ENCODE measurements around the gene ASCL2.
"Not testable (repeated sequence)": the region's sequence is repeated elsewhere in the genome, so short reads cannot be mapped to it uniquely, and the experiment has no call there.

The ASCL2 gene

DNA sequence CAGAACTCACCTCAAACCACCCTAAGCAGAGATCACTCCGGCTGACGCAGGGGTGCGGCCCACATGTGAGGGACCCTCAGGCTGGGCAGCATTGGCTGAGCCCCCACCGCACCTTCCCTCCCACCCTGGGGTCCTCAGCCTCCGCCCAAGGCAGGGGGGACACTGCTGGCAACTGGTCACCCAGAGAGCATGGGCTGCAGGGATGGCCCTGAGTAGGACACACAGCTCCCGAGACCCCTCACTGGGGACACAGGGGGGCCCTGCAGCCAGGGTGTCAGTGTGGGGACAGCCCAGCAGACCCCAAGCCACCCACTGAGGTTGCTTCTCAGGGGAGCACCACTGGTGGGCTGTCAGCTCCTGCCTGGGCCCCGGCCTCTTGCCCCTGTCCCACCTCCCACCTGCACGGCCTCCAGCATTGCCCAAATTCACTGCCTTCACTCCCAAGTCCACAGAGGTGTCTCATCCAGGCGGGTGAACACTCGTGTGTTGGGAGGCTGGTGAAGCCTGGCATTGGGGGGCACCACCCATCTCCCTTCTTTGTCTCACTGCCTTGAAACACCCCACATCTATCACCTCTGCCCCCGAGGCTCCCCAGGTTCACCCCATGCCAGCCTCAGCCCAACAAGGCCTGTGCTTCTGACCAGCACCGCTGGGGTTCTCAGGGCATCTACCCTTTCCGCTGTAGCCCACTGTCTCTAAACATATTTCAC, 26.7 kb upstream of the ASCL2 start:
- DNase-seq: no peak

DNA sequence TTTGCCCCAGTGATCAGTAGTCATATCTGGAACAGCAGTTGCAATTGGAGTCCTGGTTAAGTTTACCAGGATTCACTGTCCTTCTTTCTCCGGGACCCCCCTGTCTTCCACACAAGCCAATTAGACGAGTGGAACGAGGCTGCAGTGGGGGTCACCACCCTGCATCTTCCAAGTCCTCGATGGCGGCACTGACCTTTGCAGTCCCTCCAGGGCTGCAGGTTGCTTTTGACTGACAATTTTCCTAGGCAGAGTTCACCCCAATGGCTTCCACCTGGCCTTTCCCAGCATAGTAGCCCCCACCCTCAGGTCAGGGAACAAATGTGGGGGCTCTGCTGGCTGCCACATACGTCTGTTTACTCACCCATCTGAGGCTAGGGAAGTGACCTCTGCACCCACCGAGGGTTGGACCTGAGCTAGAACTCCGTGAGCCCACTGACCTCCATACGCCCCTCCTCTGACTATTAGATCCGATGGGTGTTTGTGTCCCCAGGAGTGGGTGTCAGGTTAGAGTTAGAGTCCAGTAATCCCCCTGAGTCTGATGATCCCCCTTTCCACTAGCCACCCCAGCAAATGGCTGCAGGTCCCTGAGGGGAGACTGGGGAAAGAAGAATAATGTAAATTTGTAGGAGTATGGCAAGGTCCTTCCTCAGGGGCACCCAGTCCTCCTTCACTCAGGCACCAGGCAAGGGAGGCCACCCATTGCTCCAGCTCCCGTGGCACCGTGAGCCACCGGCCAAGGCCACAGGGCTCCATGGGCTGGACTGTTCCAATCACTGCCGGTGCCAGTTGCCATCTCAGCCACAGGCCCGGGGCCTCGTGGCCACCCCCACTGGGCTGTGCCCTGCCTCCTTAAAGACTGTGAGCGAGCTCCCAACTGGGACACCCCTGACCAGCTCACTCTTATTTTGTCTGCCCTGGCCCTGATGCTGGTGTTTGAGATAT, 25.9 kb upstream of the ASCL2 start:
- no peak for DNase-seq

- no peak for DNase-seq
These were observed 24.5 kb upstream of the ASCL2 start for GRCh38 chr11:2294926-2295290.

- no peak for DNase-seq
These were observed 23.9 kb upstream of the ASCL2 start for GRCh38 chr11:2293984-2294925.

- no peak for DNase-seq
These were observed 23.2 kb upstream of the ASCL2 start for GRCh38 chr11:2293531-2293971.

DNA sequence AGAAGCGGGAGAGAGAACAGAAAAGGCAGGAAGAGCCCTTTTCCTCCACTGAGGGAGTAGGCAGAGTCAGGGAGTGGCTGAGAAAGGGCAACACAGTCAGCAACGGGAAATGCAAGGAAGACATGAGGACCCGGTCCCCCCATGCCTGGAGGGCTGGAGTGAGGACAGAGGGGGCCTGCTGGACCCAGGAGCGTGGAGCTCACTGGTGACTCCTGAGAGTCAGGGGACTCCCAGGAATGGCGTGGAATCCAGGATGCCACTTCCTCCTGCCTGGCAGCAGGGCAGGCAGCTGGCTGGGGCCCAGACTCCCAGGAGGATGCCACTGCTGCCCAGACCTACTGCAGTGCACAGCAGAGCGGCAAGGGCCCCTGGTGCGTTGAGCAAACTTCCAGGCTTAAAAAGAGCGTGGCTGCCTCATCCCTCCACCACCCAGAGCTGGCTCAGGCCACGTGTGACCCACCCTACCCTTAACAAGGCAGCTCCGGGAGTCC, 20.0 kb upstream of the ASCL2 start:
- DNase-seq: no peak

- DNase-seq: no peak
These were observed 19.5 kb upstream of the ASCL2 start for GRCh38 chr11:2289859-2290258.

DNA sequence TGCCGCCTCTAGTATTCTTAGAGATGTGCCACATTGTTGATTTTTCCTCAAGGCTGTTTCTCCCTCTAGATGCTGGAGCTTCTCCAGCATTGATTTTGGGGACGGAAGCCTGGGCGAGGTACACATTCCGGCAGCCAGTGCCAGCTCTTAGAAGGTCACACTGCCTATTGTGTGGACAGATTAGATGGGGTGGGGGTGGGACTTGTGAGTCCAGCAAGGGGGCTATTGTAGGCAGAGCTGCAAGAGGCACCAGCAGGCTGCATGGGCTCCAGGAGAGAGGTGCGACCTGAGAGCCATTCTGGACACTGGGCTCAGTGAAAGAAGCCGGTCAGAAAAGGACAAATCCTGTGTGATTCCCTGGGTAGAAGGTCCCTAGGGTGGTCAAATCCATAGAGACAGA, 19.0 kb upstream of the ASCL2 start:
- DNase-seq: no peak

- no peak for DNase-seq
These were observed 16.7 kb upstream of the ASCL2 start for GRCh38 chr11:2287091-2287490.

- not testable (repeated sequence) for DNase-seq
These were observed 16.0 kb upstream of the ASCL2 start for GRCh38 chr11:2286350-2286749.

DNA sequence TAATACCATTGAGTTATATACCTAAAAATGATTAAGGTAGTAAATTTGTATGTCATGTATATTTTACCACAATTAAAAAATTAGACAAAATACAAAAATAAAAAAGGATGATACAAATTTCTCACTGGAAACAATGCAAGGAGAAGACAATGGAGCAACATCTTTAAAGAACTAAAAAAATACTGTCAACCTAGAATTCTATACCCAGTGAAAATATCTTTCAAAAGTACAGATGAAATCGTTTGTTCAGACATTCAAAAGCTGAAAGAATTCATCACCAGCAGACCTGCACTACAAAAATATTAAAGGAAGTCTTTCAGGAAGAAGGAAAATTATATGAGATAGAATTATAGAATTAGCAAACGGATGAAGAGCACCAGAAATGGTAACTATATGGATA, 9.8 kb upstream of the ASCL2 start:
- no peak for DNase-seq

GRCh38 chr11:2277933-2278523, 7.6 kb upstream of the ASCL2 start:
- no peak for DNase-seq

DNA sequence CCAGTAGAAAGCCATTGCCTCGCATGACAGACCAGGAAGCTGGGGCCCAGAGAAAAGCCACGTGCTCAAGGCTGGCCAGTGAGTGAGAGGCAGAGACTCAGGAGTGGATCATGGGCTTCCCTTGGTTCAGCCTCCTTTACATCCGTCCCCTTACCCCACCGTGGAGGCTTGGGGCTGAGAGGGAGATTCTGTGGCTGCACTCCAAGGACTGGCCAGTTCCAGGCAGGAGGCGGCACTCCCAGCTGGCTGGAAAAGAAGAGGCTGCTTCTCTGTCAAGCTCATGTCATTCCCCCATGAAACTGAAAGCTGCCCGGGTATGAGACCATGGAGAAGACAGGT, 6.6 kb upstream of the ASCL2 start:
- no peak for DNase-seq

GRCh38 chr11:2276280-2277007, 6.1 kb upstream of the ASCL2 start:
- DNase-seq: no peak

- DNase-seq: no peak
These were observed 5.2 kb upstream of the ASCL2 start for GRCh38 chr11:2275334-2276279.

GRCh38 chr11:2273771-2274170, 3.4 kb upstream of the ASCL2 start:
- no peak for DNase-seq

DNA sequence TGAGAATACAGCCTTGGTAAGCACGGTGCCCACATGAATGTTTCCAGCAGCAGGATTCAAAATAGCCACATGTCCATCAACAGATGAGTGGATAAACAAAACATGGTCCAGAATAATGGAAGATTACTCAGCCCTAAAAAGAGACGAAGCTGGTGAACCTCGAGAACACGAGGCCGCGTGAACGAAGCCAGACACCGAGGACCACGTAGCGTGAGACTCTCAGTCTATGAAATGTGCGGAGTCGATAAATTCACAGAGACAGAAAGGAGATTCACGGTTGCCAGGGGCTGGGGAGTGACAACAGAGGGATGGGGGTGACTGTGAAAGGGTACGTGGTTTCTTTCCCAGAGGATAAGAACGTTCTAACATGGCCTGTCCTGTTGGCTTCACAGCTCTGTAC, 2.9 kb upstream of the ASCL2 start:
- DNase-seq: no peak

GRCh38 chr11:2272946-2273280, 2.5 kb upstream of the ASCL2 start:
- no peak for DNase-seq

DNA sequence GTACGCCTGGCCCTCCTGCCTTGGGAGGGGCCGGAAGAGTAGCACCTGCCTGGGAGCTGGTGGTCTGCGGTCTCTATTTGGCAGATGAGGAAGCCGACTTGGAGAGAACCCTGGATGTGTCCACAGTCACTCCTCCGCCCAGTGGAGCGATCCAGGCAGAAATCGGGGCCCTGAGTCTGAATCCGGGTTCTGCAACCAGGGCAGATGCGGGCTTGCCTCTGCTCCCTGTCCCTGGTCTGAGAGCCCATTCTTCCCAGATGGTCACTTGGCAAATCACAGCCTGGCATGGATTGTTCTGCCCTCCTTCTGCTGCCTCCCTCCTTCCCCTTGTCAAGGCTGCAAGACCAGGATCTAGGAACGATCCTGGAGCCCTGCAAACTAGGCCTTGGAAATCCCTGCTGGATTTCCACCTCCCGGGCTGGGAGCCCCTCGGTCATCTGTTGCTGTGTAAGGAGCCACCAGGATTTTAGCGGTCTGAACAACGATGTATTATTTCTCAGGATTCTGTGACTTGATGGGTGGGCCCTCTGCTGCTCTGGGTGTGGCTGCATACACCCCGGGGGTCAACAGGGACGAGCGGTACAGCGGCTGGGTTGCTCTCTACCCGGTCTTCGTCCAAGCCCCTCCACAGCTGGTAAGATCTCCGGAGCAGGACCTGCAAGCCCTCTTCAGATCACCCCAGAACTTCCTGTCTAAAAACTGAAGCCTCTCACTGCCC, 2.0 kb upstream of the ASCL2 start:
- DNase-seq: no peak
